ENCODE measurements around the gene JOSD1.
A peak's percentile ranks its signal among the peaks of the same experiment; 100 is the strongest.

Gene JOSD1

GRCh38 chr22:38716826-38717225 is 16.1 kb upstream of the JOSD1 start:
- DNase-seq (ENCODE audit: low spot score) = no peak
- CTCF ChIA-PET = interaction anchor here (1.1 kb wide), 1 partner anchor 9 kb away, joined by 5 read pairs; no protein-coding TSS in a partner anchor
- TF ChIP-seq CTCF (conservative IDR thresholded peaks at IDR 0.05; ENCODE audit: low read depth) = no peak
- peak overlapping the region; percentile 76 for H3K27ac ChIP-seq
- POLR2A ChIA-PET (ENCODE audit: low non-redundant PET) = no interaction called here

GRCh38 chr22:38716271-38716670 is 15.5 kb upstream of the JOSD1 start:
- ChIA-PET CTCF (no interaction called here), POLR2A (ENCODE audit: low non-redundant PET) (no interaction called here)
- TF ChIP-seq CTCF (conservative IDR thresholded peaks at IDR 0.05; ENCODE audit: low read depth) = no peak
- H3K27ac ChIP-seq = peak overlapping the region; percentile 76
- no peak for DNase-seq (ENCODE audit: low spot score)

GRCh38 chr22:38715852-38716251 is 15.1 kb upstream of the JOSD1 start:
- TF ChIP-seq CTCF (conservative IDR thresholded peaks at IDR 0.05; ENCODE audit: low read depth) = no peak
- ChIA-PET CTCF (interaction anchor here (0.7 kb wide), 1 partner anchor 10 kb away, joined by 4 read pairs; no protein-coding TSS in a partner anchor), POLR2A (ENCODE audit: low non-redundant PET) (no interaction called here)
- DNase-seq (ENCODE audit: low spot score) = no peak
- H3K27ac ChIP-seq = peak overlapping the region; percentile 76

GRCh38 chr22:38715176-38715764 is 14.5 kb upstream of the JOSD1 start:
- POLR2A ChIA-PET (ENCODE audit: low non-redundant PET) = no interaction called here
- peak overlapping the region; percentile 76 for H3K27ac ChIP-seq
- no peak for DNase-seq (ENCODE audit: low spot score)
- CTCF ChIA-PET = interaction anchor here (0.7 kb wide), 1 partner anchor 11 kb away, joined by 4 read pairs; no protein-coding TSS in a partner anchor
- no peak for TF ChIP-seq CTCF (conservative IDR thresholded peaks at IDR 0.05; ENCODE audit: low read depth)

GRCh38 chr22:38713921-38714320 is 13.2 kb upstream of the JOSD1 start:
- no peak for TF ChIP-seq CTCF (conservative IDR thresholded peaks at IDR 0.05; ENCODE audit: low read depth)
- ChIA-PET CTCF (no interaction called here), POLR2A (ENCODE audit: low non-redundant PET) (no interaction called here)
- no peak overlapping the region; the same call in 1 of the 2 replicates for H3K27ac ChIP-seq
- DNase-seq (ENCODE audit: low spot score) = no peak

GRCh38 chr22:38712486-38713207 is 11.9 kb upstream of the JOSD1 start:
- TF ChIP-seq CTCF (conservative IDR thresholded peaks at IDR 0.05; ENCODE audit: low read depth) = no peak
- POLR2A ChIA-PET (ENCODE audit: low non-redundant PET) = no interaction called here
- no peak overlapping the region for H3K27ac ChIP-seq
- CTCF ChIA-PET = interaction anchor here (0.6 to 0.7 kb wide), 2 partner anchors 294 to 547 kb away, joined by 3 to 4 read pairs; no protein-coding TSS in a partner anchor
- no peak for DNase-seq (ENCODE audit: low spot score)
